K562 (cell line): ENCODE results near the gene DUSP21. TPM values are rescaled to one million over a fixed set of nuclear protein-coding genes. Genes with fewer than 3 reads are reported as not detected.

Experiments used
- BRD4 ChIP-seq: fragments of 200-600 bp; sonication (generic); IDR thresholded peaks from 2 replicates; pipeline ENCODE4 v1.6.1; 2017; ENCODE audit warnings: inconsistent platforms
- GTF2E2 ChIP-seq: fragments of 200-800 bp; sonication (Bioruptor generic); IDR thresholded peaks from 2 replicates; pipeline ENCODE4 v1.6.1; 2016; ENCODE audit warnings: missing genetic modification characterization, missing compliant biosample characterization
- KDM5B ChIP-seq: fragments of 200-600 bp; sonication (generic); IDR thresholded peaks from 2 replicates; pipeline ENCODE4 v1.6.1; 2012; ENCODE audit warnings: low read depth, mild to moderate bottlenecking, moderate library complexity, low read length, control low read depth, inconsistent platforms; ENCODE audit not compliant: insufficient replicate concordance
- NCOR1 ChIP-seq: fragments of 450-650 bp; IDR thresholded peaks from 2 replicates; pipeline ENCODE4 v1.6.1; 2016; ENCODE audit warnings: mild to moderate bottlenecking, moderate library complexity
- NR4A1 ChIP-seq, 2 experiments: fragments of 250-450 bp in 1 of 2; fragments of 450-650 bp in 1 of 2; sonication (Bioruptor Pico) in 1 of 2; IDR thresholded peaks; 2 replicates each; pipeline versions ENCODE4 v1.4.0 to v1.6.1; 2016 to 2020; ENCODE audit warnings: mild to moderate bottlenecking in 2 of 2, missing compliant biosample characterization in 1 of 2, missing genetic modification characterization in 1 of 2, moderate library complexity in 1 of 2
- RCOR1 ChIP-seq, 2 experiments: IDR thresholded peaks; 2 replicates each; pipeline ENCODE4 v1.6.1; 2012; ENCODE audit warnings: low read depth in 2 of 2, low read length in 2 of 2, borderline replicate concordance in 1 of 2, improper control_type of control experiment in 1 of 2
- SNIP1 ChIP-seq: fragments of 450-650 bp; IDR thresholded peaks from 2 replicates; pipeline ENCODE4 v1.7.1; 2017; ENCODE audit warnings: low read depth, mild to moderate bottlenecking
- SRSF3 ChIP-seq: fragments of 200-400 bp; formaldehyde crosslinking; IDR thresholded peaks from 2 replicates; pipeline ENCODE4 v1.6.1; 2016; ENCODE audit warnings: mild to moderate bottlenecking, low read length, moderate library complexity; ENCODE audit not compliant: insufficient read depth
- TCF7L2 ChIP-seq: fragments of 150-350 bp; IDR thresholded peaks from 2 replicates; pipeline ENCODE4 v1.6.1; 2016; ENCODE audit warnings: low read depth, mild to moderate bottlenecking, low read length, moderate library complexity
- polyA plus RNA-seq, 8 experiments: library from polyadenylated mRNA; depleted of rRNA in 4 of 8; stranded (reverse) in 5 of 8; unstranded in 3 of 8; fragments of >200 nt; fragmentation: Nextera tagmentation in 2 of 8; fragmentation: Illumina TruSeq in 1 of 8; extraction: Ambion mirVana in 2 of 8; extraction: Trizol in 1 of 8; gene quantifications; 2 replicates each; pipeline versions ENCODE4 v1.2.1 to v1.2.3, GENCODE V29; 2011 to 2014; ENCODE audit warnings: inconsistent platforms in 1 of 8, missing spikeins in 1 of 8
- total RNA-seq, 7 experiments: library from RNA; depleted of rRNA in 6 of 7; stranded (reverse); fragments of >200 nt in 6 of 7; fragmentation: Illumina TruSeq in 2 of 7; extraction: Trizol in 2 of 7; gene quantifications; 2 replicates each; pipeline versions ENCODE4 v1.2.1 to v1.2.3, GENCODE V29; 2011 to 2021; ENCODE audit warnings: low replicate concordance in 1 of 7
- TF ChIP-seq, protein P1 (sequence below): fragments of 450-650 bp; conservative IDR thresholded peaks from 2 replicates; pipeline ENCODE4 v1.6.1; 2016; ENCODE audit warnings: missing genetic modification characterization, low read depth, mild to moderate bottlenecking, missing compliant biosample characterization, moderate library complexity
- TF ChIP-seq, protein P2 (sequence below): sonication (generic); formaldehyde crosslinking; IDR thresholded peaks from 2 replicates; pipeline ENCODE4 v1.8.0; 2022; ENCODE audit warnings: missing genetic modification reagents, mild to moderate bottlenecking, borderline replicate concordance
- TF ChIP-seq, protein P3 (sequence below): fragments of 250-450 bp; sonication (Bioruptor Pico); IDR thresholded peaks from 2 replicates; pipeline ENCODE4 v1.4.0; 2020
- TF ChIP-seq, protein P4 (sequence below): fragments of 250-450 bp; sonication (Bioruptor Pico); IDR thresholded peaks from 2 replicates; pipeline ENCODE4 v1.8.0; 2021; ENCODE audit warnings: moderate library complexity, mild to moderate bottlenecking, inconsistent platforms
- TF ChIP-seq, protein P5 (sequence below): sonication (generic); formaldehyde crosslinking; IDR thresholded peaks from 2 replicates; pipeline ENCODE4 v1.9.0; 2022; ENCODE audit warnings: mild to moderate bottlenecking, missing genetic modification reagents

DUSP21 gene
- total and polyA plus RNA-seq, 9 of the 15 experiments (the other 6 are each of a cell fraction or from before 2014, with no cell fraction given): 0.14 to 2.5 (median 1.3) TPM

DNA sequence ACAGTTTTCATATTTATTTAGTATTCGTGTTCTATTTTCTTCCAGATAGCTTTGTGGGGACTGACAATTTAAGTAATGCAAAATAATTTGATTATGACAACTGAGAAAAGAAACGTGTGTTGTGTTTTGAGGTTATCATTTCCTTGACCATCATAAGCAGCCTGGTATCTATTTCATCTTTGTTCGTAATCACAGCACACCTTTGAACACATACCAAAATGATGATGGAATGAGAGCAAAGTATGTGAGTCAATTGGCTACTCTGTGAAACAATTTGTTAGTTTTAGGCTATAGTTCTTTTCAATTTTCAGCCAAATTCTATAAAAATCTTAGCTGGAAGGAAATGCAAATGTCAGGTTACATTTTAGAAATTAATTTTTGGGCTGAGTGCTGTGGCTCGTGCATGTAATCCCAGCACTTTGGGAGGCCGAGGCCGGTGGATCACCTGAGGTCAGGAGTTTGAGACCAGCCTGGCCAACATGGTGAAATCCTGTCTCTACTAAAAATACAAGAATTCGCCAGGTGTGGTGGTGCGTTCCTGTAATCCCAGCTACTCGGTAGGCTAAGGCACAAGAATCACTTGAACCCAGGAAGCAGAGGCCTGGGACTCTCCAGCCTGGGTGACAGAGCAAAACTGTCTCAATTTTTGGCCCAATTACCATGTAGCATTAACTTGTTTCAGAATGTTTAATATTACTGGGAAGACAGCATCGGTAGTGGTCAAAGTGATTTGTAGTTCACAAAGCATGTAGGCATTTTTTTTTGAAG lies 1.1 kb upstream of the DUSP21 start (continued):
- TF ChIP-seq NR4A1 (CRISPR knock-in tag; IDR thresholded peaks at IDR 0.05) (no peak), NR4A1 (tag; IDR thresholded peaks at IDR 0.05) (peak; percentile 57; the same call in 1 of the 2 replicates), KDM5B (no peak), RCOR1 (IDR thresholded peaks at IDR 0.05; ENCODE audit: borderline replicate concordance in 1 of 2, low read depth in 2 of 2, low read length in 2 of 2) (no peak), SNIP1 (no peak), BRD4 (0 out of 2 replicates have a peak, but pooled peaks have one; percentile 46), TCF7L2 (no peak), SRSF3 (no peak), NCOR1 (no peak), GTF2E2 (tag) (no peak)
- TF ChIP-seq, protein P1, sequence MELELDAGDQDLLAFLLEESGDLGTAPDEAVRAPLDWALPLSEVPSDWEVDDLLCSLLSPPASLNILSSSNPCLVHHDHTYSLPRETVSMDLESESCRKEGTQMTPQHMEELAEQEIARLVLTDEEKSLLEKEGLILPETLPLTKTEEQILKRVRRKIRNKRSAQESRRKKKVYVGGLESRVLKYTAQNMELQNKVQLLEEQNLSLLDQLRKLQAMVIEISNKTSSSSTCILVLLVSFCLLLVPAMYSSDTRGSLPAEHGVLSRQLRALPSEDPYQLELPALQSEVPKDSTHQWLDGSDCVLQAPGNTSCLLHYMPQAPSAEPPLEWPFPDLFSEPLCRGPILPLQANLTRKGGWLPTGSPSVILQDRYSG (tag): peak; percentile 46; the same call in 1 of the 2 replicates
- TF ChIP-seq, protein P2, sequence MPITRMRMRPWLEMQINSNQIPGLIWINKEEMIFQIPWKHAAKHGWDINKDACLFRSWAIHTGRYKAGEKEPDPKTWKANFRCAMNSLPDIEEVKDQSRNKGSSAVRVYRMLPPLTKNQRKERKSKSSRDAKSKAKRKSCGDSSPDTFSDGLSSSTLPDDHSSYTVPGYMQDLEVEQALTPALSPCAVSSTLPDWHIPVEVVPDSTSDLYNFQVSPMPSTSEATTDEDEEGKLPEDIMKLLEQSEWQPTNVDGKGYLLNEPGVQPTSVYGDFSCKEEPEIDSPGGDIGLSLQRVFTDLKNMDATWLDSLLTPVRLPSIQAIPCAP: no peak
- TF ChIP-seq, protein P3, sequence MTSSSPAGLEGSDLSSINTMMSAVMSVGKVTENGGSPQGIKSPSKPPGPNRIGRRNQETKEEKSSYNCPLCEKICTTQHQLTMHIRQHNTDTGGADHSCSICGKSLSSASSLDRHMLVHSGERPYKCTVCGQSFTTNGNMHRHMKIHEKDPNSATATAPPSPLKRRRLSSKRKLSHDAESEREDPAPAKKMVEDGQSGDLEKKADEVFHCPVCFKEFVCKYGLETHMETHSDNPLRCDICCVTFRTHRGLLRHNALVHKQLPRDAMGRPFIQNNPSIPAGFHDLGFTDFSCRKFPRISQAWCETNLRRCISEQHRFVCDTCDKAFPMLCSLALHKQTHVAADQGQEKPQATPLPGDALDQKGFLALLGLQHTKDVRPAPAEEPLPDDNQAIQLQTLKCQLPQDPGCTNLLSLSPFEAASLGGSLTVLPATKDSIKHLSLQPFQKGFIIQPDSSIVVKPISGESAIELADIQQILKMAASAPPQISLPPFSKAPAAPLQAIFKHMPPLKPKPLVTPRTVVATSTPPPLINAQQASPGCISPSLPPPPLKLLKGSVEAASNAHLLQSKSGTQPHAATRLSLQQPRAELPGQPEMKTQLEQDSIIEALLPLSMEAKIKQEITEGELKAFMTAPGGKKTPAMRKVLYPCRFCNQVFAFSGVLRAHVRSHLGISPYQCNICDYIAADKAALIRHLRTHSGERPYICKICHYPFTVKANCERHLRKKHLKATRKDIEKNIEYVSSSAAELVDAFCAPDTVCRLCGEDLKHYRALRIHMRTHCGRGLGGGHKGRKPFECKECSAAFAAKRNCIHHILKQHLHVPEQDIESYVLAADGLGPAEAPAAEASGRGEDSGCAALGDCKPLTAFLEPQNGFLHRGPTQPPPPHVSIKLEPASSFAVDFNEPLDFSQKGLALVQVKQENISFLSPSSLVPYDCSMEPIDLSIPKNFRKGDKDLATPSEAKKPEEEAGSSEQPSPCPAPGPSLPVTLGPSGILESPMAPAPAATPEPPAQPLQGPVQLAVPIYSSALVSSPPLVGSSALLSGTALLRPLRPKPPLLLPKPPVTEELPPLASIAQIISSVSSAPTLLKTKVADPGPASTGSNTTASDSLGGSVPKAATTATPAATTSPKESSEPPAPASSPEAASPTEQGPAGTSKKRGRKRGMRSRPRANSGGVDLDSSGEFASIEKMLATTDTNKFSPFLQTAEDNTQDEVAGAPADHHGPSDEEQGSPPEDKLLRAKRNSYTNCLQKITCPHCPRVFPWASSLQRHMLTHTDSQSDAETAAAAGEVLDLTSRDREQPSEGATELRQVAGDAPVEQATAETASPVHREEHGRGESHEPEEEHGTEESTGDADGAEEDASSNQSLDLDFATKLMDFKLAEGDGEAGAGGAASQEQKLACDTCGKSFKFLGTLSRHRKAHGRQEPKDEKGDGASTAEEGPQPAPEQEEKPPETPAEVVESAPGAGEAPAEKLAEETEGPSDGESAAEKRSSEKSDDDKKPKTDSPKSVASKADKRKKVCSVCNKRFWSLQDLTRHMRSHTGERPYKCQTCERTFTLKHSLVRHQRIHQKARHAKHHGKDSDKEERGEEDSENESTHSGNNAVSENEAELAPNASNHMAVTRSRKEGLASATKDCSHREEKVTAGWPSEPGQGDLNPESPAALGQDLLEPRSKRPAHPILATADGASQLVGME (CRISPR knock-in tag): no peak
- TF ChIP-seq, protein P4, sequence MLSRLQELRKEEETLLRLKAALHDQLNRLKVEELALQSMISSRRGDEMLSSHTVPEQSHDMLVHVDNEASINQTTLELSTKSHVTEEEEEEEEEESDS (CRISPR knock-in tag): no peak
- TF ChIP-seq, protein P5, sequence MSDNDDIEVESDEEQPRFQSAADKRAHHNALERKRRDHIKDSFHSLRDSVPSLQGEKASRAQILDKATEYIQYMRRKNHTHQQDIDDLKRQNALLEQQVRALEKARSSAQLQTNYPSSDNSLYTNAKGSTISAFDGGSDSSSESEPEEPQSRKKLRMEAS (CRISPR knock-in tag): no peak
